Uterus (tissue), 4 donors: Measurements from ENCODE around the gene NIPBL. TPM values are rescaled to one million over a fixed set of nuclear protein-coding genes. Genes with fewer than 3 reads are reported as not detected.

Experiments
- DNase-seq, 2 donors: peaks; one replicate each; pipeline ENCODE4 v3.0.0-alpha.2; 2019 to 2020
- H3K27ac ChIP-seq, 2 donors: fragments of 200-600 bp; sonication (generic); 1 replicate in 1 of 2; 2 replicates in 1 of 2; pipeline ENCODE4 v1.5.1; 2016 to 2018
- H3K27me3 ChIP-seq, 2 donors: fragments of 200-600 bp; sonication (generic); one replicate each; pipeline ENCODE4 v1.5.1; 2018 to 2019; ENCODE audit warnings: control low read depth in 1 of 2
- H3K36me3 ChIP-seq, 2 donors: fragments of 200-600 bp; sonication (generic); one replicate each; pipeline ENCODE4 v1.5.1; 2019; ENCODE audit warnings: control low read depth in 1 of 2
- H3K4me1 ChIP-seq, 2 donors: fragments of 200-600 bp; sonication (generic); one replicate each; pipeline ENCODE4 v1.5.1; 2018 to 2019; ENCODE audit warnings: control low read depth in 1 of 2
- H3K4me3 ChIP-seq, 2 donors: fragments of 200-600 bp; sonication (generic); 1 replicate in 1 of 2; 2 replicates in 1 of 2; pipeline ENCODE4 v1.5.1; 2018 to 2019; ENCODE audit warnings: mild to moderate bottlenecking in 1 of 2
- H3K9me3 ChIP-seq, 2 donors: fragments of 200-600 bp; sonication (generic); one replicate each; pipeline ENCODE4 v1.5.1; 2019; ENCODE audit warnings: control low read depth in 1 of 2
- POLR2A ChIP-seq, 2 donors: fragments of 450-650 bp; IDR thresholded peaks; one replicate each; pipeline ENCODE4 v1.6.1; 2016; ENCODE audit warnings: antibody characterized with exemption in 2 of 2, mild to moderate bottlenecking in 1 of 2, moderate library complexity in 1 of 2
- intact Hi-C: fragments of 100-400 bp; cut with DNase I; formaldehyde crosslinking; loops from one replicate; pipeline ENCODE4 v1.15.1; 2023; ENCODE audit warnings: low total_unique reads
- total RNA-seq, 4 donors: library from RNA; depleted of rRNA in 3 of 4; stranded (reverse); fragments of >200 nt in 3 of 4; gene quantifications; one replicate each; pipeline versions ENCODE4 v1.1.0 to v1.2.4, GENCODE V29; 2014 to 2023
- TF ChIP-seq, protein P1 (sequence below), 4 experiments: fragments of 200-600 bp in 2 of 4; fragments of 450-650 bp in 2 of 4; sonication (generic) in 2 of 4; IDR thresholded peaks; one replicate each; pipeline ENCODE4 v1.5.1; 2016 to 2019; ENCODE audit warnings: antibody characterized with exemption in 4 of 4, mild to moderate bottlenecking in 2 of 4, moderate library complexity in 1 of 4
- donor health status: DM: yes; HTN: yes; CAD: no.

The NIPBL gene, protein sequence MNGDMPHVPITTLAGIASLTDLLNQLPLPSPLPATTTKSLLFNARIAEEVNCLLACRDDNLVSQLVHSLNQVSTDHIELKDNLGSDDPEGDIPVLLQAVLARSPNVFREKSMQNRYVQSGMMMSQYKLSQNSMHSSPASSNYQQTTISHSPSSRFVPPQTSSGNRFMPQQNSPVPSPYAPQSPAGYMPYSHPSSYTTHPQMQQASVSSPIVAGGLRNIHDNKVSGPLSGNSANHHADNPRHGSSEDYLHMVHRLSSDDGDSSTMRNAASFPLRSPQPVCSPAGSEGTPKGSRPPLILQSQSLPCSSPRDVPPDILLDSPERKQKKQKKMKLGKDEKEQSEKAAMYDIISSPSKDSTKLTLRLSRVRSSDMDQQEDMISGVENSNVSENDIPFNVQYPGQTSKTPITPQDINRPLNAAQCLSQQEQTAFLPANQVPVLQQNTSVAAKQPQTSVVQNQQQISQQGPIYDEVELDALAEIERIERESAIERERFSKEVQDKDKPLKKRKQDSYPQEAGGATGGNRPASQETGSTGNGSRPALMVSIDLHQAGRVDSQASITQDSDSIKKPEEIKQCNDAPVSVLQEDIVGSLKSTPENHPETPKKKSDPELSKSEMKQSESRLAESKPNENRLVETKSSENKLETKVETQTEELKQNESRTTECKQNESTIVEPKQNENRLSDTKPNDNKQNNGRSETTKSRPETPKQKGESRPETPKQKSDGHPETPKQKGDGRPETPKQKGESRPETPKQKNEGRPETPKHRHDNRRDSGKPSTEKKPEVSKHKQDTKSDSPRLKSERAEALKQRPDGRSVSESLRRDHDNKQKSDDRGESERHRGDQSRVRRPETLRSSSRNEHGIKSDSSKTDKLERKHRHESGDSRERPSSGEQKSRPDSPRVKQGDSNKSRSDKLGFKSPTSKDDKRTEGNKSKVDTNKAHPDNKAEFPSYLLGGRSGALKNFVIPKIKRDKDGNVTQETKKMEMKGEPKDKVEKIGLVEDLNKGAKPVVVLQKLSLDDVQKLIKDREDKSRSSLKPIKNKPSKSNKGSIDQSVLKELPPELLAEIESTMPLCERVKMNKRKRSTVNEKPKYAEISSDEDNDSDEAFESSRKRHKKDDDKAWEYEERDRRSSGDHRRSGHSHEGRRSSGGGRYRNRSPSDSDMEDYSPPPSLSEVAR (N-terminal part only)
- 100 to 1,000 TPM in 1 of 4 donors, 10 to 100 TPM in 3; 49.7 to 108 (median 72.4) TPM for total RNA-seq

GRCh38 chr5:36876299-36876964 is at the start of gene NIPBL:
Gene NIPBL (plus strand): TSS chr5:36876769. CDS start chr5:36953697, 76,928 bp downstream.
- H3K9me3 ChIP-seq = no peaks in the 10 kb centered on the region
- peaks cover 7 to 16% of the 10 kb centered on the region in 2 donors for H3K4me1 ChIP-seq
- H3K4me3 ChIP-seq = peak within 1 kb of the TSS; percentile 92 to 96
- H3K27me3 ChIP-seq = no peaks in the 10 kb centered on the region
- peak; percentile 87 to 91 for DNase-seq
- intact Hi-C loops = no loop called here
- H3K36me3 ChIP-seq = no peaks in the 10 kb centered on the region
- H3K27ac ChIP-seq = peak within 1 kb of the TSS; percentile 96 to 97
- TF ChIP-seq, protein P1, sequence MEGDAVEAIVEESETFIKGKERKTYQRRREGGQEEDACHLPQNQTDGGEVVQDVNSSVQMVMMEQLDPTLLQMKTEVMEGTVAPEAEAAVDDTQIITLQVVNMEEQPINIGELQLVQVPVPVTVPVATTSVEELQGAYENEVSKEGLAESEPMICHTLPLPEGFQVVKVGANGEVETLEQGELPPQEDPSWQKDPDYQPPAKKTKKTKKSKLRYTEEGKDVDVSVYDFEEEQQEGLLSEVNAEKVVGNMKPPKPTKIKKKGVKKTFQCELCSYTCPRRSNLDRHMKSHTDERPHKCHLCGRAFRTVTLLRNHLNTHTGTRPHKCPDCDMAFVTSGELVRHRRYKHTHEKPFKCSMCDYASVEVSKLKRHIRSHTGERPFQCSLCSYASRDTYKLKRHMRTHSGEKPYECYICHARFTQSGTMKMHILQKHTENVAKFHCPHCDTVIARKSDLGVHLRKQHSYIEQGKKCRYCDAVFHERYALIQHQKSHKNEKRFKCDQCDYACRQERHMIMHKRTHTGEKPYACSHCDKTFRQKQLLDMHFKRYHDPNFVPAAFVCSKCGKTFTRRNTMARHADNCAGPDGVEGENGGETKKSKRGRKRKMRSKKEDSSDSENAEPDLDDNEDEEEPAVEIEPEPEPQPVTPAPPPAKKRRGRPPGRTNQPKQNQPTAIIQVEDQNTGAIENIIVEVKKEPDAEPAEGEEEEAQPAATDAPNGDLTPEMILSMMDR (IDR thresholded peaks at IDR 0.05) = no peak
- peak; percentile 52 to 74 for TF ChIP-seq POLR2A (IDR thresholded peaks at IDR 0.05)

GRCh38 chr5:36832274-36832673 is 44.3 kb upstream of the NIPBL start:
- TF ChIP-seq, protein P1 (IDR thresholded peaks at IDR 0.05) = no peak
- TF ChIP-seq POLR2A (IDR thresholded peaks at IDR 0.05) = no peak
- Histone ChIP-seq H3K4me3 (no peak overlapping the region), H3K36me3 (no peaks in the 10 kb centered on the region), H3K27me3 (no peaks in the 10 kb centered on the region), H3K27ac (no peak overlapping the region), H3K4me1 (no peaks in the 10 kb centered on the region), H3K9me3 (no peaks in the 10 kb centered on the region)
- no peak for DNase-seq
- intact Hi-C loops = no loop called here

- no peaks in the 10 kb centered on the region for H3K9me3 ChIP-seq
- H3K27me3 ChIP-seq = no peaks in the 10 kb centered on the region
- no peak for TF ChIP-seq POLR2A (IDR thresholded peaks at IDR 0.05)
- TF ChIP-seq, protein P1 (IDR thresholded peaks at IDR 0.05) = no peak
- H3K27ac ChIP-seq = no peak overlapping the region
- H3K4me3 ChIP-seq = no peak overlapping the region
- DNase-seq = no peak
- H3K4me1 ChIP-seq = no peaks in the 10 kb centered on the region
- no peaks in the 10 kb centered on the region for H3K36me3 ChIP-seq
- intact Hi-C loops = no loop called here
Observed at GRCh38 chr5:36836831-36837230, 39.7 kb upstream of the NIPBL start.

DNA sequence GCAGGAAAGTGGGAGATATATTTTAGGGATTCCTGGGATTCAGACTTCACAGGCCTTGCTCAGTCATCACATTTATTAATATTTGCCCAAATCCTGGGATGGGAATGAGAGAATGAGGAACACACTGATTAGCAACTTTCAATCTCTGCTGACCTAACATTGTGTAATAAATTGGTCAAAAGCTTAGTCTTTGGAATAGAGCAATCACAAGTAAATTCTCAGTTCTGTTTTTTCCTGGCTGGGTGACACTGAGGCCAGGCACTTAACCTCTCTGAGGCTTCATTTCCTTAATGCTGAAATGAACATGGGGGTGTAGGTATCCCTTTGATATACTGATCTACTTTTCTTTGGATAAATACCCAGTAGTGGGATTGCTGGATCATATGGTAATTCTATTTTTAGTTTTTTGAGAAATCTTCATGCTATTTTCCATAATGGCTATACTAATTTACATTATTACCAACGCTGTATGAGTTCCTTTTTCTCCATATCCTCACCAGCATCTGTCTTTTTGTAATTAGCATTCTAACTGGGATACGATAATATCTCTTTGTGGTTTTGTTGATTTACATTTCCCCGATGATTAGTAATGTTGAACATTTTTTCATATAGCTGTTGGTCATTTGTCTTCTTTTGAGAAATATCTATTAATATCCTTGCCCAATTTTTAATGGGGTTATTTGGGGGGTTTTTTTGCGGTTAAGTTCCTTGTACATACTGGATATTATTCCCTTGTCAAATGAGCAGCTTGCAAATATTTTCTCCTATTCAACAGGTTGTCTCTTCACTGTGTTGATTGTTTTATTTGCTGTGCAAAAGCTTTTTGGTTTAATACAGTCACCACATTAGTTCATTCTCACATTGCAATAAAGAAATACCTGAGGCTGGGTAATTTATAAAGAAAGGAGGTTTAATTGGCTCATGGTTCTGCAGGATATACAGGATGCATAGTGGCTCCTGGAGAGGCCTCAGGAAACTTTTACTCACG is 36.8 kb upstream of the NIPBL start:
- Histone ChIP-seq H3K4me1 (no peaks in the 10 kb centered on the region), H3K27ac (no peak overlapping the region), H3K36me3 (no peaks in the 10 kb centered on the region), H3K27me3 (no peaks in the 10 kb centered on the region), H3K4me3 (no peak overlapping the region), H3K9me3 (no peaks in the 10 kb centered on the region)
- TF ChIP-seq, protein P1 (IDR thresholded peaks at IDR 0.05) = no peak
- no peak for TF ChIP-seq POLR2A (IDR thresholded peaks at IDR 0.05)
- intact Hi-C loops = no loop called here
- no peak for DNase-seq
